Ishikawa (cell line): ENCODE data around the gene HNRNPM.

Experiments
- CEBPB ChIP-seq: IDR thresholded peaks from 2 replicates; pipeline ENCODE4 v1.6.1; 2012
- EGR1 ChIP-seq: IDR thresholded peaks from 2 replicates; pipeline ENCODE4 v1.6.1; 2012
- EP300 ChIP-seq: IDR thresholded peaks from 2 replicates; pipeline ENCODE4 v1.6.1; 2012; ENCODE audit warnings: borderline replicate concordance
- FOXM1 ChIP-seq: IDR thresholded peaks from 2 replicates; pipeline ENCODE4 v1.6.1; 2012; ENCODE audit warnings: low read depth, borderline replicate concordance
- MAX ChIP-seq: IDR thresholded peaks from 2 replicates; pipeline ENCODE4 v1.6.1; 2012
- NFIC ChIP-seq: IDR thresholded peaks from 2 replicates; pipeline ENCODE4 v1.6.1; 2012
- RAD21 ChIP-seq: IDR thresholded peaks from 2 replicates; pipeline ENCODE4 v1.6.1; 2012; ENCODE audit warnings: low read depth
- REST ChIP-seq: IDR thresholded peaks from 2 replicates; pipeline ENCODE4 v1.6.1; 2012; ENCODE audit warnings: low read depth, mild to moderate bottlenecking
- TAF1 ChIP-seq: IDR thresholded peaks from 2 replicates; pipeline ENCODE4 v1.6.1; 2012; ENCODE audit warnings: low read depth, mild to moderate bottlenecking
- TEAD4 ChIP-seq: IDR thresholded peaks from 2 replicates; pipeline ENCODE4 v1.6.1; 2012
- USF1 ChIP-seq: IDR thresholded peaks from 2 replicates; pipeline ENCODE4 v1.6.1; 2012
- YY1 ChIP-seq: IDR thresholded peaks from 2 replicates; pipeline ENCODE4 v1.6.1; 2012; ENCODE audit warnings: low read depth
- ZBTB7A ChIP-seq: IDR thresholded peaks from 2 replicates; pipeline ENCODE4 v1.6.1; 2012; ENCODE audit warnings: low read depth

- TF ChIP-seq USF1, result no peak
- no peak for TF ChIP-seq EP300
- TF ChIP-seq RAD21, result no peak
- TF ChIP-seq FOXM1, result no peak
- TF ChIP-seq EGR1, result no peak
- TF ChIP-seq REST, result no peak
- TF ChIP-seq CEBPB, result no peak
- no peak for TF ChIP-seq TAF1
- TF ChIP-seq MAX, result no peak
- no peak for TF ChIP-seq TEAD4
- TF ChIP-seq YY1, result no peak
- no peak for TF ChIP-seq ZBTB7A
- TF ChIP-seq NFIC, result no peak
Observed at GRCh38 chr19:8489561-8490394, 45.0 kb downstream of the HNRNPM start.
